Femur (tissue), 1 donor: ENCODE data around the gene ANO9.

ENCODE experiments used
- DNase-seq: peaks from one replicate; pipeline ENCODE4 v3.0.0-alpha.2; 2017

The ANO9 gene

GRCh38 chr11:441418-442274 lies at the start of gene ANO9:
Gene ANO9 (minus strand): TSS chr11:442011. CDS start chr11:441926, 85 bp downstream.
- DNase-seq, result no peak

GRCh38 chr11:491358-491757 lies 49.5 kb upstream of the ANO9 start:
- DNase-seq, result no peak

DNA sequence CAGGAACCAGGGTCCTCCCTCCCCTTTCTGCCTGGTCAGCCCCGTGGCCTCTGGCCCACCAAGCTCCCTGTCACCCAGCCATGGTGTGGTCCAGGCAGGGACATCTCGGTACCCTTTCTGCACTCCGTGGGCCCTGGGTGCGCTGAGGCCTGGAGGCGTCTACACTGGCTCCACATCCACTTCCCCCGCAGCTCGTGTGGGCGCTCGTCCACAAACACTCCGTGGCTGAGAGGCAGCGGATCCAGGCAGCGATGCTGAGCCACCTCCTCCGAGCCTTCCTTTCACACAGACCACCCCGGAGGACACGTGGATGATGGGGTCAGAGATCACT lies 49.1 kb upstream of the ANO9 start:
- DNase-seq, result no peak

DNA sequence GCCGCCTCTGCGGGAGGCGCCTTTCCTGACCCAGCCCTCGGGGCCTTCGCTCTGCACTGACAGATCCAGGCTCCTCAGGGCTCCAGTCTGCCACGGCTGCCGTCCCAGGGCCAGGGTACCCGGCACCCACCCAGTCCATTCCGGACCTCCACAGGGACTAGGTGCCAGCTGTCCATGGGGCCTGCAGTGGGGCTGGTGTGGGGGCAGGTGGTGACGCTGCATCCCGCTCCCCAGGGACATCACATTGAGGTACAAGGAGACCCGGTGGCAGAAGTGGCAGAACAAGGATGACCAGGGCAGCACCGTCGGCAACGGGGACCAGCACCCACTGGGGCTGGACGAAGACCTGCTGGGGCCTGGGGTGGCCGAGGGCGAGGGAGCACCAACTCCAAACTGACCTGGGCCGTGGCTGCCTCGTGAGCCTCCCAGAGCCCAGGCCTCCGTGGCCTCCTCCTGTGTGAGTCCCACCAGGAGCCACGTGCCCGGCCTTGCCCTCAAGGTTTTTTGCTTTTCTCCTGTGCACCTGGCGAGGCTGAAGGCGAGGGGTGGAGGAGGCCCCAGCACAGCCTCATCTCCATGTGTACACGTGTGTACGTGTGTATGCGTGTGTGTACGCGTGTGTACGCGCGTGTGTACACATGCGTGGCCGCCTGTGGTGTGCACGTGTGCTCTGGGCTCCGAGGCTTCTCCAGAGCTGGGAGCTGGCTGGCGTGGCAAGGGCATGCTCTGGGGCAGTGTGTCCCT lies 48.5 kb upstream of the ANO9 start:
- peak; percentile 19 for DNase-seq

GRCh38 chr11:489610-490185 lies 47.9 kb upstream of the ANO9 start:
- no peak for DNase-seq

DNA sequence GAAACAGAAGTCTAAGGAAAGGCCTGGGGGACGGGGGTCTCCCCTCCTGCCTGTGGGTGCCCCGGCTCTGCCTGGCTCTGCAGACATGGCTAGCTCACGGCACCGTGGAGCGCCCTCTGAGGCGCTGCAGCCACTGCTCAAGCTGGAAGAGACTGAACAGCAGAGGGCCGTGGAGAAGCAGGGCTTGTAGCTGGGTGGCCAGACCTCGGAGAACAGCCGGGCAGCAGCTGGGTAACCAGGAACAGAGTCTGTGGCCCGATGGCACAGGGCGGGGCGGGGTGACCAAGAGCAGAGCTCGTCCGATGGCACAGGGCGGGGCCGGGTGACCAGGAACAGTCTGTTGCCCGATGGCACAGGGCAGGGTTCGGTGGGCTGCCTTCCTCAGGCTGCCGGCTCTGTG lies 47.2 kb upstream of the ANO9 start:
- peak; percentile 15 for DNase-seq

DNA sequence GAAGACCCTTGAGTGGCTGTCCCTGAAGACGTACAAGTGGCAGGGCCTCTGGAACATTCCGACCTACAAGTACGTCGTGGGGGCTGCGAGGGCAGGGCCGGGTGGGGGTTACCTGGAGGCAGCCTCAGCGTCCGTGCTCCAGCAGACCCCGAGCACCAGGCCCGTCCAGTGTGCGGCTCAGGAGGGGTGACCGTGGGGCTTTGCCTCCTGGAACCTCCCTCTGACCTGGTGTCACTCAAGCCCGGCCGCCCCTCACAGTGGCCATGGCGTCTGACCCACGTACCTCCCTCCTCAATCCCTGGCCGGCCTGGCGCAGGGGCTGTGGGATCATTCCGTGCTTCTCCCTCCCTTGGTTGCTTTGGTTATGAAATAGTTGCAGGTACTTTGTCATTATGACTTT lies 46.8 kb upstream of the ANO9 start:
- no peak for DNase-seq

DNA sequence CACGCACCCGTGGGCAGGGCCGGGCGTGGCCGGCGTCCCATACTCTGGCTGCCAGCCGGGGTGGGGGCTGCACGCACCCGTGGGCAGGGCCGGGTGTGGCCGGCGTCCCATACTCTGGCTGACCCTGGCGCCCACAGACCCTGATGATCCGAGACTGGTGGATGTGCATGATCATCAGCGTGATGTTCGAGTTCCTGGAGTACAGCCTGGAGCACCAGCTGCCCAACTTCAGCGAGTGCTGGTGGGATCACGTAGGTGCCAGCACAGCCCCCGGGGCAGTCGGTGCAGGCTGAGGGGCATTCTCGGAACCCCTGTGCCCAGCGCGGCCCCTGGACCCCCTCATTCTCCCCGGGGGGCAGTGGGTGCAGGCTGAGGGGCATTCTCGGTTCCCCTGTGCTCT lies 46.3 kb upstream of the ANO9 start:
- peak; percentile 17 for DNase-seq

- DNase-seq, result peak; percentile 15
Measured at GRCh38 chr11:487571-488021, 45.8 kb upstream of the ANO9 start.

DNA sequence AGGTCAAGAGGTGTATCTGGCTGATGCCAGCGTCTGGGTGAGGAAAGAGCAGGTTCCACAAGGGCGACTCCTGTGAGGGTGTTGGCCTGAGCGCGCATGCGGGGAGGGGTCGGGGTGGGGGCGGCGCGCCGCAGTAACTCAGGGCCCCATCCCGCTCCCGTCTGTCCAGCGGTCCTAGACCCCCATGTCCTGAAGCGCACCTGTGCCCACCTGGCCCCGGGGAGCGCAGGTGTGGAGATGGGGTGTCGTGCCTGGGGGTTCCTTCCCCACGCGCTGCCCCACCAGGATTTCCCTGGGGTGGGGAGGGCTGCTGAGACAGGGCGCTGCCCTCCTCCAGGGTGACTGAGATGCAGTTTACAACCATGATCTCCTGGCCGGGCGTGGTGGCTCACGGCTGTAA lies 44.4 kb upstream of the ANO9 start:
- no peak for DNase-seq

DNA sequence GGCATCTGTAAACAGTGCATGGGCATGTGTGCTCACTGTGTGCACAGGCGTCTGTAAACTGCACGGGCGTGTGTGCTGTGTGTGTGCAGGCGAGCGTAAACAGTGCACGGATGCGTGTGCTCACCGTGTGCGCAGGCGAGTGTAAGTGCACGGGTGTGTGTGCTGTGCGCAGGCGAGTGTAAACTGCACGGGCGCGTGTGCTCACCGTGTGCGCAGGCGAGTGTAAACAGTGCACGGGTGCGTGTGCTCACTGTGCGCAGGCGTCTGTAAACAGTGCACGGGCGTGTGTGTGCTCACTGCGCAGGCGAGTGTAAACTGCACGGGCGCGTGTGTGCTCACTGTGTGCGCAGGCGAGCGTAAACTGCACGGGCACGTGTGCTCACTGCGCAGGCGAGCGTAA lies 42.8 kb upstream of the ANO9 start:
- DNase-seq, result no peak

GRCh38 chr11:479311-479710 lies 37.5 kb upstream of the ANO9 start:
- DNase-seq, result peak; percentile 44

- peak; percentile 19 for DNase-seq
Measured at GRCh38 chr11:477052-477715, 35.4 kb upstream of the ANO9 start.

GRCh38 chr11:476416-476815 lies 34.6 kb upstream of the ANO9 start:
- peak; percentile 19 for DNase-seq

DNA sequence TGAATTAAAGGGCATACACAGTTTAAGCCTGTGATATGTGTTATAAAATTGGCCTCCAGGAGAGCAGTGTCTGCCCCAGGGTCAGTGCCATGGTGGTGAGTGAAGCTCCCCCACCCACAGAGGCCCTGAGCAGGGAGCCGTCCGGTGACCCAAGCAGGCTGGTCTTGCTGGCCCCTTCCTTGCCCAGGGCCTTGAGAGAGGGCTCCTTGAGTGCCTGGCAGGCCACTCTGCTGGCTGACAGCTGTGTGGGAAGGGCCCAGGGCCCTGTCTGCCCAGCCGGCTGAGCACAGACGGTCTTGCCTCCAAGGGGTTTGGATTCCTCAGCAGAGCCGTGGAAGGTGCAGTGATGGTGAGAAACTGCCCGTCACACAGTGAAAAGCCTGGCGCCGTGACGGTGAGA lies 34.1 kb upstream of the ANO9 start:
- no peak for DNase-seq

DNA sequence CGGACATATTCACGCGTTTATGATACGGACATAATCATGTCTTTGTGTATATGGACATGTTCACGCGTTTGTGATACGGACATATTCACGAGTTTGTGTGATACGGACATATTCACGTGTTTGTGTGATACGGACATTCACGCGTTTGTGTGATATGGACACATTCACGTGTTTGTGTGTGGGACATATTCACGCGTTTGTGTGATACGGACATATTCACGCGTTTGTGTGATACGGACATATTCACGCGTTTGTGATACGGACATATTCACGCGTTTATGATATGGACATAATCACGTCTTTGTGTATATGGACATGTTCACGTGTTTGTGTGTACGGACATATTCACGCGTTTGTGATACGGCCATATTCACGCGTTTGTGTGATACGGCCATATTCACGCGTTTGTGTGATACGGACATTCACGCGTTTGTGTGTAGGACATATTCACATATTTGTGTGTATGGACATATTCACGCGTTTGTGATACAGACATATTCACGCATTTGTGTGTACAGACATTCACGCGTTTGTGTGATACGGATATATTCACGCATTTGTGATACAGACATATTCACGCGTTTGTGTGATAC lies 33.2 kb upstream of the ANO9 start:
- no peak for DNase-seq

GRCh38 chr11:473962-474785 lies 32.4 kb upstream of the ANO9 start:
- DNase-seq, result no peak

- no peak for DNase-seq
Measured at GRCh38 chr11:473415-473814, 31.6 kb upstream of the ANO9 start.

DNA sequence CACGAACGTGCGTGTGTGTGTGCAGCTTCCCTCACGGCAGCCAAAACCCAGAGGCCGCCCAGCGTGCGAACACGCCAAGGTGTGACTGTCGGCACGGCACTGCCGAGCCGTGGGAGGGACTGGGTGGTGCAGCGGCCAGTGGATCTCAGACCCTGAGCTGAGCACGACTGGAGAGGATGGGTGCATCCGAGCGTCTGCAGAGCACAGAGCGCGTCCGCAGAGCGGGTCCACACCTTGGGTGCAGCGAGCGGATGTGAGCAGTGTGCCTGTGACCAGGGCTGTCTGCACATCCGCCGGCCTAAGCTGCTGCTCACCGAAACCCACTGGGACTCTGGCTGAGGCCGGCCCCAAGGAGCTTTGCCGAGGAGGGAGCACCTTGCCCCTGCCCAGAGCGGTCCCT lies 31.0 kb upstream of the ANO9 start:
- no peak for DNase-seq

DNA sequence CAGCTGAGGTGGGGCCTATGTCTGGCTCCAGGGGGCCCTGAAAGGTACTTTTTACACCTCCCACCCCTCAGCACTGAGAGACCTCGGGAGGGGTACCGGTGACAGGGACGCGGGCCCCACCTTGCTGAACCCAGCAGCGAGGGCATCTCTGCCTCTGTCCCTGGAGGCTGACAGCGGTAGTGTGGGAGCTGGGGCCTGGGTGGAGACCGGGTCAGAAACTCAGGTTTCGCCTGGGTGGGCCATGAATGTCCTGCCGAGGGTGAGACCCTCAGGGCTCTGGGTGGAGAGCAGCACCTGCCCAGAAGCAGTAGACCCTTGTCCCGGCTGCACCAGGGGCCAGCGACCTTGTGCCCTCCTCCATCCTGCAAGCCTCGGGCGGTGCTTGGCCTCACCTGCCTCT lies 30.5 kb upstream of the ANO9 start:
- peak; percentile 14 for DNase-seq

DNA sequence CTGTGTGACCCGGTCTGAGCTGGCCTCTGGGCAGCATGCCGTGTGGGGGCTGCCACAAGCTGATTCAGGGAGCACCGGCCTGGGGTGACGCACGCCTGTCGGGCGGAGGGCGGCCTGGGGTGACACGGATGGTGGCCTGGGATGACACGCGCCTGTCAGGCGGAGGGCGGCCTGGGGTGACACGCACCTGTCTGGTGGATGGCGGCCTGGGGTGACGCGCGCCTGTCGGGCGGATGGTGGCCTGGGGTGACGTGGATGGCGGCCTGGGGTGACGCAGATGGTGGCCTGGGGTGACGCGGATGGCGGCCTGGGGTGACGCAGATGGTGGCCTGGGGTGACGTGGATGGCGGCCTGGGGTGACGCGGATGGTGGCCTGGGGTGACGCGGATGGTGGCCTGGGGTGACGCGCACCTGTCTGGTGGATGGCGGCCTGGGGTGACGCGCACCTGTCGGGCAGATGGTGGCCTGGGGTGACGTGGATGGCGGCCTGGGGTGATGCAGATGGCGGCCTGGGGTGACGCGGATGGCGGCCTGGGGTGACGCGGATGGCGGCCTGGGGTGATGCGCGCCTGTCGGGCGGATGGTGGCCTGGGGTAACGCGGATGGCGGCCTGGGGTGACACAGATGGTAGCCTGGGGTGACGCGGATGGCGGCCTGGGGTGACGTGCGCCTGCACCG lies 29.8 kb upstream of the ANO9 start:
- DNase-seq, result no peak
